ENCODE data around the gene EDEM3.

The EDEM3 gene

DNA sequence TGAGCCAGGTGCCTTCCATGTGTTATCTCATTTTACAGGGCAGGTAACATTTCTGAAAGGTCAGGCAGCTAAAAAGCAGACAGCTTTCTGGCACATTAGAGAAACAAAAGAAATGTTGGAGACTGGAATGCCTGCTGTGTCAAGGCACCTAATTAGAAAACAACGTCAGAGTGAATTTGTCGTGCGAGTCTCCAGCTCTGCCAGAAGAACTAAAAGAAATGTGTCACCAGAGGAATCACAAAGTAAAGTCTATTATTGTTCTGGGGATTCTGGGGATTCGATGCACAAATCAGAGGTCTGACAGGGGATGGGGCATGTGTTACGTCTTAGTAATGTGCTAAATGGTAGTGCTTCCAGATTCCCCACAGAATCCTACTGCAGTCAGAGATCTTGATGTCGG lies 89.3 kb downstream of the EDEM3 start:
- FAIRE-seq = no peak

DNA sequence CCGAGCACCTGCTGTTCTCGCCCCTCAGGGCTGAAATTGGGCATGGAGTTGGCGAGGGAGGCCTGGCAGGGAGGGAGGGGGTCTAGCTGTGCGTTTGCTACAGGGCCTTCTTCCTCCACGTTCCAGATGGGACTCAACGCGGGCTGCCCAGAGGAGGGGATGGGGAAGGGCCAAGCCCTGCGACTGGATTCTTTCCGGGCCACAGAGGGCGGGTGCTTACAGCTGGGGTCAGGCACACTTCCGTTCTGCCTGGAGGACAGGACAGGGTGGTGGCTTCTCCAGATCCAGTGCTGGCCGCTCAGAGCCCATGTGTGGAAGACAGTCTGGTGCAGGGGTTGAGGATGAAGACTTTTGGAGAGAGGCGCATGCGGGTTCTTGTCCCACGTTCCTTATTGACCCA lies 90.0 kb downstream of the EDEM3 start:
- no peak for FAIRE-seq

DNA sequence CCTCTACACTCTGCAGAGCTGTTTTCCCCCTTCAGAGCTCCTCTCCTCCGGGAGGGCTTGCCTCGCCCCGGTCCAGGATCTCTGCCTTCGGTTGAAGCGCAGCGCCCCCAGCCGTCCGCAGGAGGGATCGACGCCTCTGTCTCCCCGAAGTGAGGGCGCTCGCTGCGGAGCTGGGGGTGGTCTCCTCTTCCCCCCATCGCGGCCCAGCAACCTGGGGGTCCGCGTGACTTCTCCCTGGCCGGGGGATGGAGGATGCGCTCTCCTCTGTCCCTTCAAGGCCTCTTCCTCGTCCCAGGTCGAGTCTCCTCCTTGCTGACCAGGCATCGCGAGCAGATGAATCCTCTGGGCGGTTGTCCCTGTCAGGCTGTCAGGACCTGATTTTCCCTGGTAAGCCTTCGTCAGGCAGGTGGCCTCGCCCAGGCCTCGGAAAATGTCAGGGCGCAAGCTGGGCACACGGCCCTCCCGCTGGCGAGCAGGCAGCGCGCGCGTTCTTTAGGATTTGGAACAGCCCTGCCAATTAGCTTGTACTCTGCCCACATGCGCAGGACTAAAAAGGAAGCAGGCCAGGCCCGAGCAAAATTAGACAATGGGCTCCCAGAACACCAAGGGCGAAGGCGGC lies 90.5 kb downstream of the EDEM3 start:
- FAIRE-seq = no peak

DNA sequence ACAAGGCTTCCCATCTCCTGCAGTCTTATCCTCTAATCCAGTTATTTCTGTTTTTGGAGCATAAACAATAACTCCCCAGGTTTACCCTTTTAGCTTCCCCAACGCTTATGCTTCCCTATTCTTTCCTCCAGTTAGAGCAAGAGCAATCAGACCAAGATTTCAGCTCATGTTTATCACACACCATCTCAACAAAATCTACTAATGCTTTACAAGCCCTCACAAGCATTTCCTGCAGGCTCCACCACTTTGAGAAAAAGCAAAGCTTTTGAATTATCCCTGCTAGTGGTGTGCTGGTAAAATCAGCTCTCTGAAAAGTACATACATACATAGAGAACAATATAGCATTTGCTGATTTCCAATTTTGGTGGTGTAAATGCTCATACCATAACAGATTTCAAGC lies 92.9 kb downstream of the EDEM3 start:
- FAIRE-seq = no peak

DNA sequence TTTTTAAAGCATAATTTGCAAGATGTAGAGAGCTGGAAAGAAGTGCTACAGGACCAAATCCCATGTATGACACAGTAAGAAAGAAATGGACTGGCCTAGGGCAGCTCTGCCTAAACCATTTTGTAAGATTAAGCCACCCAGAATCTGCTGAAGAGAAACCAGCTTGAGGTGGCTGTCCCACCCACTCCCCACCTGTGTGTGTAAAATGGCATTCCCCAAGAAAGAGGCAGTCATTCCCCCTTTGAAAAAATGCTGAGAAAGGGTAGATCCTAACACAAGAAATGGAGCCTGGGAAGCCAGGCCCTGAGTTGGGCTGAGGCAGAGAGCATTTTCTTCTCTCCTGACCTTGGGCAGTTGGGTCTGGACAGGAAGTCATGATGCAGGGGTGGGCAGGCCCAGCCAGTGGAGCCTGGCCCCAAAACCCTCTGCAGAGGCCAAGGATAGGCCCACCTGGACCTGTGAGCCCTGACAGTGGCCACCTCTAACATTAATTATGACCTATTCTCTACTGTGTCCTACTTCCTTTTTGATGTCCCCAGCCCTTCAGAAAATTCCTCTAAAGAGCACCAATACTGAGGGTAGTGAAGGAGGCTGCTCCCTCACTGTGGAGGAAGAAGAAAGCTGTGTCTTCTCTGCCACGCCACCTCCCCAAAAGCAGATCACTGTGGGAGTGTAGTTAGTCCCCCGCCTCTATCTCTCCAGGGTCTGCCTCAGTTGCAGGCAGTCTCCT lies 94.0 kb downstream of the EDEM3 start:
- no peak for FAIRE-seq

DNA sequence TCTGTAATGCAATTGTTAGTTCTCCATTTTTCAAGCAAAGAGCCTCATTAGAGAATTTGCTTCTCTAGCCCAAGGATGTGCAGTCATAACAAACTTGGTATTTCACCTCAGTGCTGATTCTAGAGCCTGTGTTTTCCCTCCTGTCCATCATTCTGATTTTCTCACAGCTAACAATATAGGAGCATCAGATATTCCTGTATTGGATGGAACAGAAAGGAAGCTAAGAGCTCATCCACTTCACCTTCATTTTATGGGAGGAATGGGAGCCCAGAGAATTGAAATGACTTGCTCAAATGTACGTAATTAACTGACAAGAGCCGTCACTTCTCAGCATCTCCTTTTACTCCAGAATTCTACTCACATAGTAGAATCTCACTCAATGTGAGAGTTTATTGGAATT lies 96.6 kb downstream of the EDEM3 start:
- FAIRE-seq = no peak

DNA sequence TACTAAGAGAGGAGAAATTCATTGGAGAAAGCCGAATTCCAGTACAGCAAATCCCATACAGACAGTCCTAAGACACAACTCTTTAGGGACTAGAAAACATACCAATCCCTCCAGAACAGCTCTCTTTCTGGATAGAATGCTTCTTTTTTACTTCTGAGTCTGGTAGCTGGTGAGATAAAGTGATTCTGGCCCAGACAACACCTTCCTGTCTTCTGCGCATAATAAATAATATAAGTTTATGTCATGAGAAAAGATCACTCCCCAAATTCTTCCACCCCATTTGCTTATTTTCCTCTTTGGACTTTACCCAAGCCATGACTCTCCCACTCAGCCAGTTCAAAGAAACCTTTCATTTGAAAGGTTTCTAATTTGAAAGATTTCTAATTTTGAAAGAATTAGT lies 98.4 kb downstream of the EDEM3 start:
- FAIRE-seq = no peak

DNA sequence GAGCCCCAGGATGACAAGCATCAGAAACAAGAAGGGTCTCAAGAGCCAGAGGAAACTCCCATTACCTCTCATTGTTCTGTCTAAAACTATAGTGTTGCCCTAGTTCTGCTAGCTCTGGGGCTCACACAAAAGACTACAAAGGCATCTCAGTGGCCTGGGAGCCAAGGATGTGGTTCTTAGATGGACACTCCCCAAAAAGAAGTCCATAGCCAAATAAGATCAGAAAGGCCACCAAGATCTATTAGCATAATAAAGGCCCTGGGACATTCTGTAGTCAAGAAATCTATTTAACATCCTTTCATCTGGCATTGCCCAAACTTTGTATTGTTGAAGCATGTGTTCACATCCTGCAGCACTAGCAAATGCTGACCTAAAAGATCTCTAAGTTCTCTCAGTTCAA lies 99.5 kb downstream of the EDEM3 start:
- FAIRE-seq = no peak

DNA sequence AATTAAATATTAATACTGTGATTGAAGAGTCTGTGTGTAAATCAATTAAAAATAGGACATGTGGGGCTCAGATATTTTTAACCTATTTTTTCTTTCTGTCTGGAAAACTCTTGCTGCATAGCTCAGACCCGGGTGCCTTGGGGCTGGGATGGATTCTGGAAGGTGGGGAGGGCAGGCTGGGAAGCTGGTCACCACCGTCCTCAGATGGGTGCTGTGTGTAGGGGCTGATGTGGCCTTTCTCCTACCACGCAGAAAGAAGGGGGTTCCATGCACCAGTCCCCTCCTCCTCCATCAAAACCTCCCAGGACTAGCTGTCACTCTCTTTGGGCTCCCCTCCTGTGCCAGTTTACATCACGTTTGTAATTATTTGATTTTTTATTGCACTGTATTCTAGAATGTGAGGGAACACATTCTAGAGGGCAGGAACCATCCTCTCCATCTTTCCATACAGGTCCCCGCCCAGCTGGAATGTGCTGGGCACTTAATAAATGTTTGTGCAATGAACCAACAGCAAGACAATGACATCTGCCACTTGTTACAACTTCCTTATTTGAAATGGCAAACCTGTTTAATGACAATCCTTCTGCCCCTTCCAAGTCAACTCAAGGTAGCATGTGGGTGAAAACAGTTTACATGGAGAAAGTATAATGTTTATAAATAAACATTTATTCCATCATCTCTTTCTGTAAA lies 104.3 kb downstream of the EDEM3 start:
- FAIRE-seq = no peak

DNA sequence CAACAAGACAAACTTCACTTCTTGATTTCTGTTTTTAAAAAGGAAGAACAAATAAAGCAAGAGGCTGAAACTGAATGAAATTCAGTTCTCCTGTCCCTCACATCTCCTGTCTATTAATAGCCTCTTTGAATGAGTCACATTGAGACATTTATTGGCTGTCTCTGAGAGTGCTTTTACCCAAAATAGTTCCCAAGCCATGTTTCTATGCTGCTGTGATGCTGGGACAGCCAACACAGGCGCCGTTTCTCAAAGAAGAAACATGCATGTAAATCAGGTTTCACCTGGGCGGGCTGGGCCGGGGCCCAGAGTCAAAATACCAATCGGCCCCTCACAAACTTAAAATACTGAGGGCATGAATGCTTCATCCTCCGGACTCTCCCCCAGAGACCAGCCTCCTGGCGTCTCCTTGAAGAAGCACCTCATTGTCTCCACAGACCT lies 105.2 kb downstream of the EDEM3 start:
- FAIRE-seq = no peak

DNA sequence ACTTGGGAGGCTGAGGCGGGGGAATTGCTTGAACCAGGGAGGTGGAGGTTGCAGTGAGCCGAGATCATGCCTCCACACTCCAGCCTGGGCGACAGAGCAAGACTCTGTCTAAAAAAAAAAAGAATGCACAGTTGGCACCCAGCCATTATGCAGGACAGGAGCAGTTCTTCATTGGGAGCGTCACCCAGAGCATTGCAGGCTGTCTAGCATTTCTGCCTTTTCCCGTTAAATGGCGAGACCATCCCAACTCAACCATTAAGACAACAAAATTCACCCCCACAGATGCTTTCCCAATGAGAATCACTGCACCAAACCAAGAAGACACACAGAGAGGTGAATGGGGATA lies 105.8 kb downstream of the EDEM3 start:
- FAIRE-seq = no peak

DNA sequence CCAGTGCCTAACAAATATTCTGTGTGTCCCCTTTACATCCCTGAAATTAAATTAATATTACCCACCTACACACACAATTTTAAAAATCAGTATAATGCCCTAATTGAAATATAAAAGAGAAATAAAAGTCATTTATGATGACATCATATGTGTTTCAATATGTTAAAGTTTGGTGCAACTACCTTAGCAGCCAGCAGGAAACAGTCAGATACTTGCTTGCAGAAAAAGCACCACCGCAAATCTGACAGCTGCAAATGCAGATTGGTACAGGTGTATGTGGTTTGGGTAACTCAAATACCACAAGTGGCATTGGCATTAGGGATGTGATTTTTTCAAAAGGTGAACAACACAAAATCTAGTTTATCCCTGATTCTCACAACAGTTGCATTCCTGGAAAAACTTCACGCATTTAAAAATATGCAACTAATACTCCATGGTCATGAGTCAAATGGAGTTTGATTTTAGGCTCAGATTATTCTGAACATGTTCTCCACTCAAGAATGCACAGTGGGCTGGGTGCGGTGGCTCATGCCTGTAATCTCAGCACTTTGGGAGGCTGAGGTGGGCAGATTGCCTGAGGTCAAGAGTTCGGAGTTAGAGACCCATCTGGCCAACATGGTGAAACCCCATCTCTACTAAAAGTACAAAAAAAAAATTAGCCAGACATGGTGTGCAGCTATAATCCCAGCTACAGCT lies 106.3 kb downstream of the EDEM3 start:
- FAIRE-seq = no peak

DNA sequence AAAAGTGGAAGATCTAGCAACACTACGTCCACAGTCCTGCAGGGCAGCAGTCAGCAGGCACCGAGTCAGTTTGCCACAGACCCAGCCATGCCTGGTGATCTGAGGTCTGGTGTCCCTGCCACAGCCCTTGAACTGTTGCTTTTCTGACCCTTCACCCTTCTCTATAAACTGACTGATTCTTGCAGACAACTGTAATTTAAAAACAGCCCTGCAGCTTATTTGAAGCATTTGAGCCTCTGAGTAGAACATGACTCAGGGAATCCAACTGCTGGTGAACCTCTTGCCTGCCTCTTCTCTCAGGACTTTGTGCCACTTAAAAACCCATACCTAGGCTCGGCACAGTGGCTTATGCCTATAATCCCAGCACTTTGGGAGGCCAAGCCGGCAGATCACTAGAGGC lies 107.2 kb downstream of the EDEM3 start:
- no peak for FAIRE-seq

DNA sequence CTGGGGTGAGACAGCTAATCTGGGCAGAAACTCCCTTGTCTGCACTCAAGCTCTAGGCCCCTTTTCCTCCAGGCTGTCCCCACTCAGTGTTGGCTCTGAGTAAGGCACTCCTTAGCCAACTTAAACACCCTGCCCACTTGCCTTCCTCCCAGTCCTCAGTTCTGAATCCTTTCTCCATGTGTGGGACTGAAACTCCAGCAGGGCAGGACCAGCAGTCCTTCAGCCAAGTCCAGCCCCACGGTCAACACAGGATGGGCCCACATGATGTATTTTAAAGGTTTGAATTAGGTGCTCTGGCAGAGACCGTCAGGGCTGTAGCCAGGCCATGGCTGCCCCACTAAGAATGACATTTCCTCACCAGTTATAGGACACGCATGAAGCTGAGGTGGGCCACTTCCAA lies 107.8 kb downstream of the EDEM3 start:
- no peak for FAIRE-seq

DNA sequence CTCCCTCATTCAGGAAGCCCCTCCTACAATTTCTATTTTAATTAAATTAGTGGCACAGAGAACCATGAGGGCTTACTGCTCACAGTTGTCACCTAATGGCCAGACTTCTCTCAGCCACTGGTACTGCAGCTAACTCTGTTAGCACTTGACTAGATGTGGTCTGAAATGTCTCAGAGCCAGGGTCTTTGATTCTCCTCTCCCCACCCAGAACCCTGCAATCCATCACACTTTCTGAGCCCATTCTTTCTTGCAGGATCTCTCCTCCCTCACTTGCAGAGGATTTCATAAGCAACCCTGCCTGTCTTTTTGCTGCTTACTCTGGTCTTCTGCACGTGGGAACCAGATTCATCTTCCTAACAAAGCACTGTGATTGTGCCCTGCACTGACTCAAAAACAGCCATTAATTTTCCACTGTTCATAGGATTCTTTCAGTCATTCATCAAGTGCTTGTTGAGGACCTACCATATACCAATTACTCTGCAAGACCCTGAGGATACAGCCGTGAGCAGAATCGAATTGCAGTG lies 108.4 kb downstream of the EDEM3 start:
- no peak for FAIRE-seq

DNA sequence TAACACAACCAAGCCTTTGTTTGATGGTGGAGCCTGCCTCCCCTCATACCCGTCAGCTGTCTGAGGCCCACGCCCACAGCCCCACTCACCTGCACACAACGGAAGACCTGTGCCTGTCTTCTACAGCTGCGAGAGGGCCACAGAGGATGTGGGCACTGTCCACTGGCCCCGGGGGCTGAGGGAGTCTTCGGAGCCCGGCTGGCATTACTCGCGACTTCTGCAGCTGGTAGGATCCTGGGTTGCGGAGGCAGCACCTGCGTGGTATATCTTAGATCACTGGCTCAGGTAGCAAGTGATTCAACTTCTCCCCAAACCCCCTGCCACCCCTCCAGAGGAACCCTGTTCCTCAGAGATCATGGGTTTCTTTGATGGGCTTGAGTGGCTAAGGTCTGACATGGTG lies 109.9 kb downstream of the EDEM3 start:
- no peak for FAIRE-seq

DNA sequence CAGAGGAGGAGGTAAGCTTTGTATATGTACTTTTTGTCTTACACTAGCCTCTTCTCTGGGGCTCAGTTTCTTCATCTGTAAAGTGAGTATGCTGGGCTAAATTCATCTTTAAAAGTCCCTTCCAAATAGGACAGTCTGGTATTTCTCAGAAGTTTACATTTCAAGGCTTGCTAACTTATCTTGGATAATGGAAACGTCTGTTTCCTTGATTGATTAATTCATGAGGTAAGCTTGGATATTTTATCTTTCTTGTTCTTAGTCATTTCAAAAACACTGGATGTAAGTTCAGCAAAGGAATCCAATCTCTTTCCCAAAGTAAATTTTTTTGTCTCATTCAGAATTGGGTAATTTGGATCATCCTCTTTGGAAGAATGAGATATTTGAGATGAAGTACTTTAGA lies 111.0 kb downstream of the EDEM3 start:
- FAIRE-seq = no peak

DNA sequence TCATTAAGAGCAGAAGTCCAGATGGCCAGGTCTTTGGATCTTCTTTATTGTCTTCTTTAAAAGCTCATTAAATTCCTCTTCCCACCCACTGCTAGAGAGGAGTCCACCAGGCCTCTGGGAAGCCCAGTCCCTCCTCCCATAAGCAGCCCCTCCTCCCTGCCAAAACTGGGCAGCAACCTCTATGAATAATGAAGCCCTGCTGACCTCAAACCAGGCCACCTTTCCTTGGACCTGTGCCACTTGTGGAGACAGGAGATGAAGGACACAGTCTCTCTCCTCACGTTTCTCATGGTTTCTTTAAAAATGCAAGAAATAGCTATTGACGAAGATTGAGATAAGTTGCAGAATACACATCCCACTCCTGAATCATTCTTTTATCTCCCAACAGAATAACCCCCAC lies 112.8 kb downstream of the EDEM3 start:
- no peak for FAIRE-seq

DNA sequence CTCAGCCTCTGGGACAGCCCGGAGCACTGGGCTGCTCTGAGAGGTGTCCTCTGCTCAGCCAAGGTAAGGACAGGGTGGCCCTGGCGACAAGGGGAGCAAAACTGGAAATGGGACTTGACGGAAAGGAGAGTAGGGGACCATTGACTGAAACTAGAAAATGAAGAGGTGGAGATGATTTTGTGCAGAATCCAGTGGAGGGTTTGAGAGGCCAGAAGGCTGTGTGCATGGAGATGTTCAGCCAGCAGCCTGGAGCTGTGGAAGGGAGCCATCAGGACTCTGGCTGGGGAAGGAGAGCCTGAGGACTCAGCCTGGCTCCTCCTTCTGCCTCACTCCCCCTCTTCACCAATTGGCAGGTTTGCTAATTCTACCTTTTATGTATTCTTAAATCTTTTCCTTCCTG lies 114.2 kb downstream of the EDEM3 start:
- FAIRE-seq = no peak

All from A204.1 (cell line).